ENCODE measurements around the gene LIMCH1.

DNA sequence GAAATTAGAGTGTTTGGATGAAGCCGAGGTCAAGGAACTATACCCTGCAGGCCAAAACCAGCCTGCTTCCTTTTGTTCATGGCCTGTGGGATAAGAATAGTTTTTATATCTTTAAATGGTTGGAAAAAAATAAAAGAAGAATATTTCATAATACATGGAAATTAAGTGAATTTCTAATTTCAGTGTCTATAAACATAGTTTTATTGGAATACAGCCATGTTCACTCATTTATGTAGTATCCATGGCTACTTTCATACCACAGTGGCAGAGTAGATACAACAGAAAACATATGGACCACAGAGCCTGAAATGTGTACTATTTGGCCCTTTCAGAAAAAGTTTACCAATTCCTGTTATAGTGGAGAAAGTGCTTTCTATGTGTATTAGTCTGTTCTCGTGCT is 13.6 kb downstream of the LIMCH1 start:
- TF ChIP-seq POLR2A (IDR thresholded peaks at IDR 0.05) (no peak), EP300 (IDR thresholded peaks at IDR 0.05) (no peak)
- TF ChIP-seq, protein P1, sequence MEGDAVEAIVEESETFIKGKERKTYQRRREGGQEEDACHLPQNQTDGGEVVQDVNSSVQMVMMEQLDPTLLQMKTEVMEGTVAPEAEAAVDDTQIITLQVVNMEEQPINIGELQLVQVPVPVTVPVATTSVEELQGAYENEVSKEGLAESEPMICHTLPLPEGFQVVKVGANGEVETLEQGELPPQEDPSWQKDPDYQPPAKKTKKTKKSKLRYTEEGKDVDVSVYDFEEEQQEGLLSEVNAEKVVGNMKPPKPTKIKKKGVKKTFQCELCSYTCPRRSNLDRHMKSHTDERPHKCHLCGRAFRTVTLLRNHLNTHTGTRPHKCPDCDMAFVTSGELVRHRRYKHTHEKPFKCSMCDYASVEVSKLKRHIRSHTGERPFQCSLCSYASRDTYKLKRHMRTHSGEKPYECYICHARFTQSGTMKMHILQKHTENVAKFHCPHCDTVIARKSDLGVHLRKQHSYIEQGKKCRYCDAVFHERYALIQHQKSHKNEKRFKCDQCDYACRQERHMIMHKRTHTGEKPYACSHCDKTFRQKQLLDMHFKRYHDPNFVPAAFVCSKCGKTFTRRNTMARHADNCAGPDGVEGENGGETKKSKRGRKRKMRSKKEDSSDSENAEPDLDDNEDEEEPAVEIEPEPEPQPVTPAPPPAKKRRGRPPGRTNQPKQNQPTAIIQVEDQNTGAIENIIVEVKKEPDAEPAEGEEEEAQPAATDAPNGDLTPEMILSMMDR (IDR thresholded peaks at IDR 0.05) = no peak
